ENCODE results near the gene TOMM5.

- TF ChIP-seq CTCF (IDR thresholded peaks at IDR 0.05) = no peak
- TF ChIP-seq POLR2A (IDR thresholded peaks at IDR 0.05) = no peak
- no peak for TF ChIP-seq POLR2AphosphoS5 (IDR thresholded peaks at IDR 0.05)
- TF ChIP-seq EP300 (IDR thresholded peaks at IDR 0.05) = no peak
Observed at GRCh38 chr9:37609735-37610397, 17.5 kb upstream of the TOMM5 start.

Measured in sigmoid colon (tissue), 4 donors.